HG03139 (cell line): ENCODE measurements around the gene STMND1.
"Not testable (repeated sequence)": the region's sequence is repeated elsewhere in the genome, so short reads cannot be mapped to it uniquely, and the experiment has no call there.

ENCODE experiments used
- ATAC-seq: cut with Tn5 transposase; IDR thresholded peaks from one replicate; pipeline ENCODE4 v1.9.1; 2021; ENCODE audit not compliant: unreplicated experiment

STMND1 gene

GRCh38 chr6:17101422-17102257, at the start of gene STMND1:
STMND1 (plus strand) TSS chr6:17102050; CDS start chr6:17102258, 208 bp downstream.
- ATAC-seq = no peak

GRCh38 chr6:17054647-17055046, 47.2 kb upstream of the STMND1 start:
- no peak for ATAC-seq

- no peak for ATAC-seq
Measured at GRCh38 chr6:17057322-17057721, 44.5 kb upstream of the STMND1 start.

- no peak for ATAC-seq
Measured at GRCh38 chr6:17058550-17058949, 43.3 kb upstream of the STMND1 start.

- ATAC-seq = no peak
Measured at GRCh38 chr6:17059022-17059421, 42.8 kb upstream of the STMND1 start.

- ATAC-seq = no peak
Measured at GRCh38 chr6:17059850-17060249, 42.0 kb upstream of the STMND1 start.

GRCh38 chr6:17061097-17061496, 40.8 kb upstream of the STMND1 start:
- ATAC-seq = no peak

GRCh38 chr6:17062871-17063440, 38.9 kb upstream of the STMND1 start:
- no peak for ATAC-seq

GRCh38 chr6:17064975-17065374, 36.9 kb upstream of the STMND1 start:
- ATAC-seq = no peak

- no peak for ATAC-seq
Measured at GRCh38 chr6:17066610-17067009, 35.2 kb upstream of the STMND1 start.

GRCh38 chr6:17068972-17069371, 32.9 kb upstream of the STMND1 start:
- ATAC-seq = not testable (repeated sequence)

GRCh38 chr6:17070400-17070799, 31.4 kb upstream of the STMND1 start:
- ATAC-seq = not testable (repeated sequence)

GRCh38 chr6:17073596-17073995, 28.3 kb upstream of the STMND1 start:
- not testable (repeated sequence) for ATAC-seq

- ATAC-seq = no peak
Measured at GRCh38 chr6:17081273-17081672, 20.6 kb upstream of the STMND1 start.

GRCh38 chr6:17081860-17082508, 19.9 kb upstream of the STMND1 start:
- ATAC-seq = no peak

- no peak for ATAC-seq
Measured at GRCh38 chr6:17083397-17083796, 18.5 kb upstream of the STMND1 start.

- no peak for ATAC-seq
Measured at GRCh38 chr6:17086469-17086868, 15.4 kb upstream of the STMND1 start.

GRCh38 chr6:17088091-17088611, 13.7 kb upstream of the STMND1 start:
- ATAC-seq = no peak

- ATAC-seq = no peak
Measured at GRCh38 chr6:17091122-17091521, 10.7 kb upstream of the STMND1 start.

- no peak for ATAC-seq
Measured at GRCh38 chr6:17093686-17094085, 8.2 kb upstream of the STMND1 start.

GRCh38 chr6:17096096-17096495, 5.8 kb upstream of the STMND1 start:
- ATAC-seq = no peak

GRCh38 chr6:17096652-17097051, 5.2 kb upstream of the STMND1 start:
- ATAC-seq = no peak
